Mucosa of gallbladder (tissue), 1 donor: ENCODE data around the gene PTX4. TPM values are rescaled to one million over a fixed set of nuclear protein-coding genes. Genes with fewer than 3 reads are reported as not detected.

Experiments used
- DNase-seq: peaks from one replicate; pipeline ENCODE4 v3.0.0-alpha.2; 2020; ENCODE audit warnings: low spot score
- total RNA-seq: library from RNA; stranded (reverse); gene quantifications from one replicate; pipeline ENCODE4 v1.2.1, GENCODE V29; 2021
- donor health status: DM: no; HTN: no; CAD: no.

The PTX4 gene
- total RNA-seq, 1 donor from 2014 or later, result 0.14 TPM

- DNase-seq, result no peak
Measured at GRCh38 chr16:1523581-1524245, 35.0 kb upstream of the PTX4 start.

GRCh38 chr16:1520461-1520860, 31.7 kb upstream of the PTX4 start:
- no peak for DNase-seq

- DNase-seq, result no peak
Measured at GRCh38 chr16:1519831-1520230, 31.1 kb upstream of the PTX4 start.

GRCh38 chr16:1518626-1519135, 29.9 kb upstream of the PTX4 start:
- DNase-seq, result no peak

- DNase-seq, result no peak
Measured at GRCh38 chr16:1514507-1514906, 25.8 kb upstream of the PTX4 start.

GRCh38 chr16:1512774-1513173, 24.0 kb upstream of the PTX4 start:
- DNase-seq, result no peak

GRCh38 chr16:1511662-1512569, 23.2 kb upstream of the PTX4 start:
- DNase-seq, result no peak

GRCh38 chr16:1510941-1511351, 22.2 kb upstream of the PTX4 start:
- no peak for DNase-seq

GRCh38 chr16:1510272-1510671, 21.5 kb upstream of the PTX4 start:
- DNase-seq, result no peak

- no peak for DNase-seq
Measured at GRCh38 chr16:1509307-1510221, 20.8 kb upstream of the PTX4 start.

- no peak for DNase-seq
Measured at GRCh38 chr16:1508494-1509187, 19.9 kb upstream of the PTX4 start.

- no peak for DNase-seq
Measured at GRCh38 chr16:1506494-1507213, 17.9 kb upstream of the PTX4 start.

GRCh38 chr16:1505912-1506311, 17.2 kb upstream of the PTX4 start:
- DNase-seq, result no peak

GRCh38 chr16:1505073-1505844, 16.5 kb upstream of the PTX4 start:
- no peak for DNase-seq

- DNase-seq, result no peak
Measured at GRCh38 chr16:1503110-1503955, 14.6 kb upstream of the PTX4 start.

- no peak for DNase-seq
Measured at GRCh38 chr16:1502092-1503004, 13.6 kb upstream of the PTX4 start.

- DNase-seq, result no peak
Measured at GRCh38 chr16:1501630-1502029, 12.9 kb upstream of the PTX4 start.
